Astrocyte of the cerebellum (primary cell): ENCODE data around the gene SERPINE2.

Experiments
- DNase-seq: peaks from one replicate; pipeline ENCODE4 v3.0.0-alpha.2; 2011; ENCODE audit warnings: low read depth
- H3K4me3 ChIP-seq: 2 replicates; pipeline ENCODE4 v1.5.1; 2011; ENCODE audit warnings: mild to moderate bottlenecking, low read depth, low read length, moderate library complexity
- CTCF ChIP-seq: IDR thresholded peaks from 2 replicates; pipeline ENCODE4 v1.5.1; 2012; ENCODE audit warnings: low read length, low read depth, moderate library complexity, mild to moderate bottlenecking; ENCODE audit errors: missing control alignments
- in situ Hi-C: cut with HindIII; loops from 2 replicates; pipeline ENCODE4 v1.10.0; 2017; ENCODE audit warnings: low sequenced_read_pairs

SERPINE2 gene

GRCh38 chr2:223976635-223977226 is 62.4 kb downstream of the SERPINE2 start:
- peak; percentile 91 for DNase-seq
- in situ Hi-C loops: loop anchor here (25.0 kb wide), 1 partner anchor 311 kb away; no protein-coding TSS in a partner anchor
- TF ChIP-seq CTCF: no peak
- no peak overlapping the region for H3K4me3 ChIP-seq

DNA sequence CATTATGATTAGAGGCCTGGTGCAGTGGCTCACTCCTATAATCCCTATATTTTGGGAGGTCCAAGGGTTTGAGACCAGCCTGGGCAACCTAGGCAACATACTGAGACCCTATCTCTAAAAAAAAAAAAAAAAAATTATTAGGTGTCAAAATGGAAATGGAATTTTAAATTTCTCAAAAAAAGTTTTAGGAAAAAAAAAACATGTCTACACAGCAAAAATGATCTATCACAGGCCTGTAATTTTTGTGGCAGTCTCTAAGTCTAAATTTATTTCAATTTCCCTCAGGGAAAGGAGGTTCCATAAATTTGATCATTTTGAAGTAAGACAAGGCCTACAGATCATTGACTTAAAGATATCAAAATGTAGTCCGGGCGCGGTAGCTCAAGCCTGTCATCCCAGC is 65.5 kb downstream of the SERPINE2 start:
- in situ Hi-C loops: no loop called here
- TF ChIP-seq CTCF: no peak
- DNase-seq: no peak
- no peak overlapping the region for H3K4me3 ChIP-seq

DNA sequence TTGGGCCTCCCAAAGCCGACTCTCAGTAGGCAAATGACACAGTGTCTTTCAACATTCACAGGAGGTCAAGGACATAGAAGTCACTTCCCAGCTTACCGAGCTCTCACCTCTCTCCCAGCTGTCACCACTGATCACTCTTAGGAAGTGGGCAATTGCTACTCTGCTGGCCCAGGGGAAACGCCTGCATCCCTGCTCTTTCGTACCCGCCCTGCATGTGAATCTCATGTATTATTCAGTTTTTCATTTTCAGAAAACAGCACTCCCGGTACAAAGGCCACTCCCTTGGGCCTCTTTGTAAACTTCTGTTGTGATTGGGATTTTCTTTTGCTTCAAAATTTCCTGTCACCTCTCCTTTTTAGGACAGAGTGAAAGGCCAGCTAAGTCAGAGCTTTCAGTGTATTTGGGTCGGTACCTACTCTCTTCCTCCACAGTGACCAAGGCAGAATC is 66.4 kb downstream of the SERPINE2 start:
- in situ Hi-C loops: no loop called here
- TF ChIP-seq CTCF: no peak

DNA sequence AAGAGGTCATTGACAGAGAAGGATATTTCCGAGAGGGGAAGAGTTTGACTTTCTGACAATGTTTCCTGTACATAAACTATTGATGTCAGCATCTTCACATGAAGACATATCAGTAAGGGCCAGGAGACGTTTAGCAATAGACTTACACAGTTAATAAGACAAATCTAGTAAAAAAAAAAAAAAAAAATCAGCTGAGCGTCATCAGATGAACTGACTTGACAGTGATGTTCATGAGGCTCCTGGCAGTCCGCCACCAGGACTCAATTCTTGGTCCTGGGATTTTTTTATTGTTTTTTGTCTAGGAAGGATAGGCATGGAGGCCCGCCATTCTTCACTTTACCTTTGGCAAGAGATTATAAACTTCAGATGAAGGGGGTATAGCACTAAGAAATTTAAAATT is 67.4 kb downstream of the SERPINE2 start:
- in situ Hi-C loops: no loop called here
- no peak overlapping the region for H3K4me3 ChIP-seq
- TF ChIP-seq CTCF: no peak
- DNase-seq: no peak

More for the DNA sequence above, 66.4 kb downstream of the SERPINE2 start:
- DNase-seq: no peak
- H3K4me3 ChIP-seq: no peak overlapping the region

GRCh38 chr2:223970343-223971128 is 68.5 kb downstream of the SERPINE2 start:
- H3K4me3 ChIP-seq: no peak overlapping the region
- in situ Hi-C loops: no loop called here
- TF ChIP-seq CTCF: peak; percentile 80
- DNase-seq: peak; percentile 56

- TF ChIP-seq CTCF: no peak
- no peak overlapping the region for H3K4me3 ChIP-seq
- in situ Hi-C loops: no loop called here
- DNase-seq: no peak
These were observed 69.2 kb downstream of the SERPINE2 start for GRCh38 chr2:223969856-223970255.
